Lower leg skin (tissue), 3 donors: ENCODE results near the gene ALOX5AP.

Experiments used
- POLR2A ChIP-seq, 2 donors: fragments of 450-650 bp; IDR thresholded peaks; one replicate each; pipeline ENCODE4 v1.6.1; 2016 to 2017; ENCODE audit warnings: antibody characterized with exemption in 2 of 2, mild to moderate bottlenecking in 1 of 2, moderate library complexity in 1 of 2
- TF ChIP-seq, protein P1 (sequence below), 3 donors: fragments of 450-650 bp; IDR thresholded peaks; one replicate each; pipeline ENCODE4 v1.5.1; 2016; ENCODE audit warnings: antibody characterized with exemption in 3 of 3, mild to moderate bottlenecking in 3 of 3, moderate library complexity in 2 of 3

DNA sequence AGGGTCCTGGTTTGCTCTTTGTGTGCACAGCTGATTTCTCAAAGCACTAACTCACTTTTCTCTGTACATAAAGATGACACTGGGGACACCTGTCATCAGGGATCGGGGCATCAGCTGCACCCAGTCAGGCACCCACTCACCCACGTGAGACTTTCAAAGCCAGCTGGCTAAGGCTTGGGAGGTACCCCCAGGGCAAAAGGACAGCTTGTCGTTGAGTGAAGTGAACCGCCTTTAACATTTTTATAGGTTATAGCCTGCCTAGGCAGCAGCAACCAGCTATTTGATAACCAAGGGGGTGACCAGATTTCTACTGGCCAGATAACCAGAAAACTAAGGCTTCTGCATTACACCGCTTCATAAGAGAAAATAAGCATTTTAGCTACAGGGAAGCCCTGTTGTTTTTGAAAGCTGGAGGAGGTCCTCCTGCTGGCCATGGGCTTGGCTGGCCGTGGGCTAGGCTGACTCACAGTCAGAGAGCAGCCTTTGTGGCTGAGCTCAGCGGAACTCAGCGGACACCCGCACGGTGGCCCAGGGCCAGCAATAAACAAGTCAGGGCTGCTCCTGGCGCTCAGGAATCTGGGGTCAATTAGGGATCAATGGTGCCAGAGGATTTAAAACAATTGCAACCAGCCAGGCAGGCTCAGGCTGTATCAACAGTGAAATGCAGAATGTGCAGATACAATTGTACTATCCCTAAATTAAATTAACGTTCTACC is 57.1 kb downstream of the ALOX5AP start:
- TF ChIP-seq POLR2A (IDR thresholded peaks at IDR 0.05) = no peak
- TF ChIP-seq, protein P1, sequence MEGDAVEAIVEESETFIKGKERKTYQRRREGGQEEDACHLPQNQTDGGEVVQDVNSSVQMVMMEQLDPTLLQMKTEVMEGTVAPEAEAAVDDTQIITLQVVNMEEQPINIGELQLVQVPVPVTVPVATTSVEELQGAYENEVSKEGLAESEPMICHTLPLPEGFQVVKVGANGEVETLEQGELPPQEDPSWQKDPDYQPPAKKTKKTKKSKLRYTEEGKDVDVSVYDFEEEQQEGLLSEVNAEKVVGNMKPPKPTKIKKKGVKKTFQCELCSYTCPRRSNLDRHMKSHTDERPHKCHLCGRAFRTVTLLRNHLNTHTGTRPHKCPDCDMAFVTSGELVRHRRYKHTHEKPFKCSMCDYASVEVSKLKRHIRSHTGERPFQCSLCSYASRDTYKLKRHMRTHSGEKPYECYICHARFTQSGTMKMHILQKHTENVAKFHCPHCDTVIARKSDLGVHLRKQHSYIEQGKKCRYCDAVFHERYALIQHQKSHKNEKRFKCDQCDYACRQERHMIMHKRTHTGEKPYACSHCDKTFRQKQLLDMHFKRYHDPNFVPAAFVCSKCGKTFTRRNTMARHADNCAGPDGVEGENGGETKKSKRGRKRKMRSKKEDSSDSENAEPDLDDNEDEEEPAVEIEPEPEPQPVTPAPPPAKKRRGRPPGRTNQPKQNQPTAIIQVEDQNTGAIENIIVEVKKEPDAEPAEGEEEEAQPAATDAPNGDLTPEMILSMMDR (IDR thresholded peaks at IDR 0.05) = no peak
